B cell (primary cell): ENCODE measurements around the gene SEMA4D. TPM values are rescaled to one million over a fixed set of nuclear protein-coding genes. Genes with fewer than 3 reads are reported as not detected.

Experiments used
- ATAC-seq: fragments of 200-7000 bp; cut with Tn5 transposase; one replicate; pipeline ENCODE4 v1.10.0; 2021; ENCODE audit warnings: low read depth, mild to moderate bottlenecking, moderate number of reproducible peaks, moderate library complexity
- CTCF ChIA-PET: fragments of 350-600 bp; sonication (Branson Sonifier 250); formaldehyde crosslinking; loops from one replicate; lab custom pipeline; 2021; ENCODE audit warnings: antibody characterized with exemption, inconsistent platforms; lab: Charles Lee
- POLR2A ChIA-PET: fragments of 350-600 bp; sonication (Branson Sonifier 250); formaldehyde crosslinking; loops from one replicate; lab custom pipeline; 2021; ENCODE audit warnings: antibody characterized with exemption; lab: Charles Lee
- DNase-seq: peaks from one replicate; pipeline ENCODE4 v3.0.0; 2013
- H2AFZ ChIP-seq: 2 replicates; pipeline ENCODE4 v1.6.1; 2012; ENCODE audit warnings: mild to moderate bottlenecking, low read depth, low read length; ENCODE audit not compliant: insufficient read depth, poor library complexity, severe bottlenecking
- H3K27ac ChIP-seq, 2 donors: 1 replicate in 1 of 2; 2 replicates in 1 of 2; pipeline ENCODE4 v1.5.1; 2012 to 2013; ENCODE audit warnings: low read length in 2 of 2, mild to moderate bottlenecking in 2 of 2, moderate library complexity in 1 of 2
- H3K27me3 ChIP-seq, 4 experiments: fragments of 200-600 bp in 1 of 4; sonication (generic) in 1 of 4; replicated peaks in 1 of 4; 1 replicate in 2 of 4; 2 replicates in 2 of 4; pipeline versions ENCODE4 v1.6.1 to v1.7.0; 2013 to 2016; ENCODE audit warnings: low read length in 3 of 4, mild to moderate bottlenecking in 2 of 4, mixed read lengths in 1 of 4, moderate library complexity in 1 of 4; ENCODE audit not compliant: insufficient read depth in 4 of 4, control insufficient read depth in 3 of 4; ENCODE audit errors: control extremely low read depth in 1 of 4
- H3K36me3 ChIP-seq, 2 experiments: replicated peaks in 1 of 2; 1 replicate in 1 of 2; 2 replicates in 1 of 2; pipeline versions ENCODE4 v1.6.1 to v1.7.1; 2013; ENCODE audit warnings: low read length in 1 of 2; ENCODE audit not compliant: insufficient read depth in 2 of 2, control insufficient read depth in 1 of 2; ENCODE audit errors: control extremely low read depth in 1 of 2, extremely low read depth in 1 of 2
- H3K4me1 ChIP-seq, 2 donors: fragments of 200-600 bp in 1 of 2; sonication (generic) in 1 of 2; 1 replicate in 1 of 2; 2 replicates in 1 of 2; pipeline versions ENCODE4 v1.5.1 to v1.6.1; 2013 to 2017; ENCODE audit warnings: low read length in 2 of 2; ENCODE audit not compliant: control insufficient read depth in 2 of 2, insufficient read depth in 2 of 2
- H3K4me2 ChIP-seq: replicated peaks from 2 replicates; pipeline ENCODE3; 2012; ENCODE audit warnings: mild to moderate bottlenecking, low read depth, low read length; ENCODE audit not compliant: poor library complexity, severe bottlenecking
- H3K4me3 ChIP-seq, 5 experiments: fragments of 200-600 bp in 1 of 5; sonication (generic) in 1 of 5; 1 replicate in 3 of 5; 2 replicates in 2 of 5; pipeline versions ENCODE4 v1.5.1 to v1.7.0; 2011 to 2016; ENCODE audit warnings: low read length in 4 of 5, mild to moderate bottlenecking in 4 of 5, low read depth in 2 of 5, control low read depth in 1 of 5, moderate library complexity in 1 of 5; ENCODE audit not compliant: insufficient read depth in 1 of 5; ENCODE audit errors: control extremely low read depth in 1 of 5, extremely low read depth in 1 of 5
- H3K79me2 ChIP-seq: fragments of 200-600 bp; sonication (generic); one replicate; pipeline ENCODE4 v1.6.0; 2016; ENCODE audit warnings: low read length; ENCODE audit not compliant: control insufficient read depth, insufficient read depth
- H3K9ac ChIP-seq: fragments of 200-600 bp; sonication (generic); 2 replicates; pipeline ENCODE4 v1.6.1; 2017; ENCODE audit warnings: mild to moderate bottlenecking, low read length, moderate library complexity
- H3K9me3 ChIP-seq, 3 donors: one replicate each; pipeline versions ENCODE4 v1.6.1 to v1.7.1; 2013; ENCODE audit warnings: low read length in 2 of 3; ENCODE audit not compliant: control insufficient read depth in 2 of 3, insufficient read depth in 1 of 3; ENCODE audit errors: control extremely low read depth in 1 of 3
- H4K20me1 ChIP-seq: 2 replicates; pipeline ENCODE4 v1.6.0; 2012; ENCODE audit warnings: mild to moderate bottlenecking, low read length; ENCODE audit not compliant: insufficient read depth, control insufficient read depth, poor library complexity, severe bottlenecking
- H3K27ac Mint-ChIP-seq: one replicate; pipeline ENCODE4 v1.8.0; 2021; ENCODE audit warnings: mixed read lengths
- H3K27me3 Mint-ChIP-seq: one replicate; pipeline ENCODE4 v1.8.0; 2021; ENCODE audit warnings: mixed read lengths
- H3K4me1 Mint-ChIP-seq: one replicate; pipeline ENCODE4 v1.8.0; 2021; ENCODE audit warnings: mixed read lengths
- H3K4me3 Mint-ChIP-seq: one replicate; pipeline ENCODE4 v1.8.0; 2021; ENCODE audit warnings: mixed read lengths
- H3K9me3 Mint-ChIP-seq: one replicate; pipeline ENCODE4 v1.8.0; 2022; ENCODE audit warnings: mixed read lengths; ENCODE audit not compliant: insufficient read depth
- CTCF ChIP-seq: fragments of 200-600 bp; IDR thresholded peaks from one replicate; pipeline ENCODE4 v1.8.0; 2022; ENCODE audit warnings: antibody characterized with exemption, mild to moderate bottlenecking
- EZH2 ChIP-seq: IDR thresholded peaks from 2 replicates; pipeline ENCODE4 v1.6.1; 2012; ENCODE audit warnings: borderline replicate concordance, low read depth, mild to moderate bottlenecking, moderate library complexity, low read length; ENCODE audit not compliant: insufficient read depth, poor library complexity, severe bottlenecking
- WGBS: methylation state at CpG from one replicate; pipeline ENCODE4 v1.1.5; 2013; ENCODE audit warnings: missing lambda C conversion rate; ENCODE audit not compliant: insufficient coverage; 5-methylcytosine and 5-hydroxymethylcytosine counted together
- intact Hi-C: fragments of 100-400 bp; cut with micrococcal nuclease; formaldehyde crosslinking; loops from one replicate; pipeline ENCODE4 v1.10.0; 2022
- polyA plus RNA-seq: library from polyadenylated mRNA; depleted of rRNA; stranded (reverse); fragments of >200 nt; gene quantifications from 2 replicates; pipeline ENCODE4 v1.2.3, GENCODE V29; 2012
- total RNA-seq, 2 donors: library from RNA; stranded (reverse); fragments of 120-200 nt in 1 of 2; gene quantifications; 1 replicate in 1 of 2; 2 replicates in 1 of 2; pipeline versions ENCODE4 v1.2.3 to v1.2.4, GENCODE V29; 2013 to 2022

The SEMA4D gene
- total and polyA plus RNA-seq, 2 donors (not counting 1 experiment from before 2014, with no cell fraction given): 53.6 to 231 TPM

GRCh38 chr9:89442981-89443814, 54.7 kb downstream of the SEMA4D start:
- Mint-ChIP-seq H3K4me1 (peaks cover 82% of the 10 kb centered on the region), H3K27ac (peak overlapping the region; percentile 68), H3K27me3 (no peaks in the 10 kb centered on the region), H3K4me3 (peak overlapping the region; percentile 68), H3K9me3 (no peaks in the 10 kb centered on the region)
- Histone ChIP-seq H3K9me3 (no peaks in the 10 kb centered on the region), H3K4me2 (peak overlapping the region; percentile 75), H3K36me3 (peaks cover 0 to 14% of the 10 kb centered on the region in 2 experiments), H2AFZ (no peak overlapping the region), H3K79me2 (peaks cover 83% of the 10 kb centered on the region), H3K4me3 (peak overlapping the region in 1 of 5 experiments; percentile 37), H3K27me3 (no peaks in the 10 kb centered on the region), H3K4me1 (peaks cover 46 to 68% of the 10 kb centered on the region in 2 donors), H3K9ac (peak overlapping the region; percentile 48), H4K20me1 (peaks cover 85% of the 10 kb centered on the region), H3K27ac (peak overlapping the region in 1 of 2 donors; percentile 38)
- TF ChIP-seq CTCF (no peak), EZH2 (no peak)
- ATAC-seq: peak; percentile 77
- ChIA-PET CTCF (interaction anchor here (1.0 to 2.9 kb wide), 2 partner anchors 14 to 105 kb away, joined by 3 to 11 read pairs; no protein-coding TSS in a partner anchor), POLR2A (interaction anchor here (0.9 to 1.5 kb wide), 3 partner anchors 20 to 42 kb away, joined by 3 to 4 read pairs (median 3); no protein-coding TSS in a partner anchor)
- 75% methylated on average over 21 of the region's 22 CpGs for WGBS
- intact Hi-C loops: loop anchor here (5.0 kb wide), 1 partner anchor 64 kb away; no protein-coding TSS in a partner anchor
- DNase-seq: no peak
